Measurements from ENCODE around the gene CDH6. TPM values are rescaled to one million over a fixed set of nuclear protein-coding genes. Genes with fewer than 3 reads are reported as not detected.

Gene CDH6
- total RNA-seq, 1 donor from 2014 or later, result 127 TPM

DNA sequence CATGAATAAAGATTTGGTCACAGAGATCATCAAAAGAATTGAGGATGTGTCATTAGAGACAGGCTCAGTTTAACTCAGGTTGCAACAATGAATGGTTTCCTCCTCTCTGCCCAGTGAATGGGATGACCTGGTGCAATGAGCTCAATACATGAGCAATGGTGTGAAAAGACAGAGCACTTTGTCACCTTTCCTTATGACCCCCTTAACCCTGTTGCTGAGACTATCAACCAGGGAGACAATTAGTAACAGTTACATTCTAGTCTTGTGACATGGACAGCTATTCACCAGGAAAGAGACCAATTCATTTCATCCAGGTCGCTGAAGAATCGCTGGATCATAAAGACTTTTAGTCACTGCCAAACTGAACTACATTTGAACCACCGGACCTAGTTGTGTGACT lies 19.9 kb upstream of the CDH6 start:
- Mint-ChIP-seq H3K27ac (no peak overlapping the region), H3K4me3 (no peak overlapping the region), H3K27me3 (peaks cover 5% of the 10 kb centered on the region), H3K4me1 (ENCODE audit: unreplicated experiment) (no peaks in the 10 kb centered on the region), H3K36me3 (no peaks in the 10 kb centered on the region), H3K9me3 (peaks cover 5% of the 10 kb centered on the region)
- DNase-seq (ENCODE audit: extremely low spot score, unreplicated experiment), result no peak
- TF ChIP-seq, protein P1, sequence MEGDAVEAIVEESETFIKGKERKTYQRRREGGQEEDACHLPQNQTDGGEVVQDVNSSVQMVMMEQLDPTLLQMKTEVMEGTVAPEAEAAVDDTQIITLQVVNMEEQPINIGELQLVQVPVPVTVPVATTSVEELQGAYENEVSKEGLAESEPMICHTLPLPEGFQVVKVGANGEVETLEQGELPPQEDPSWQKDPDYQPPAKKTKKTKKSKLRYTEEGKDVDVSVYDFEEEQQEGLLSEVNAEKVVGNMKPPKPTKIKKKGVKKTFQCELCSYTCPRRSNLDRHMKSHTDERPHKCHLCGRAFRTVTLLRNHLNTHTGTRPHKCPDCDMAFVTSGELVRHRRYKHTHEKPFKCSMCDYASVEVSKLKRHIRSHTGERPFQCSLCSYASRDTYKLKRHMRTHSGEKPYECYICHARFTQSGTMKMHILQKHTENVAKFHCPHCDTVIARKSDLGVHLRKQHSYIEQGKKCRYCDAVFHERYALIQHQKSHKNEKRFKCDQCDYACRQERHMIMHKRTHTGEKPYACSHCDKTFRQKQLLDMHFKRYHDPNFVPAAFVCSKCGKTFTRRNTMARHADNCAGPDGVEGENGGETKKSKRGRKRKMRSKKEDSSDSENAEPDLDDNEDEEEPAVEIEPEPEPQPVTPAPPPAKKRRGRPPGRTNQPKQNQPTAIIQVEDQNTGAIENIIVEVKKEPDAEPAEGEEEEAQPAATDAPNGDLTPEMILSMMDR (conservative IDR thresholded peaks at IDR 0.05), result no peak

DNA sequence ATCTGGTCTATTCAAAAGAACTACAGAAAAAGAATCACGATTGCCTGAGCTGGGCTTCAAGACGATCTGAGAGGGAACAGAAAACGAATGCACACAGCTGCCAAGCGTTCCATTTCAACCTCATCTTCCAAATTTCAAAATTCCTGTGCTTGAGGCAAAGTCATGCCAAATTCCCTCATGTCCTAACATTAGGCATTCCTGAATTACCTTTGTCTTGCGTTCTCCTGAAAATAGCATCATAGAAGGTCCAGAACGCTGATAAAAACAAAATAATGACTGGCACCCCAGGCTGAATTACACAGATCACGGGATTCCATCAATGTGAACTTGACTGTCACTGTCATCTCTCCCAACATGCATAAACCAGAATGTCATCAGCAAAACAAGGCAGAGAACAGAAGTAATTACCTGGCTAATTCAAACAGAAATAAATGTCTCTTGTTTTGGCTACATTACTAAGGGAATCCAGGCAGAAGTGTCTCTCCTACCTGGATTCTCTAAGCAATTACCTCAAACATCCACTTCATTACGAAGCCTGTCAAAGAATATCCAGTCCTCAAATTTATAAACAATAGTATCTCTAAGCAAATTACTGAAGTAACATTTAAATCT lies 12.0 kb upstream of the CDH6 start:
- Mint-ChIP-seq H3K4me3 (no peak overlapping the region), H3K27ac (no peak overlapping the region), H3K27me3 (peaks cover 17% of the 10 kb centered on the region), H3K4me1 (ENCODE audit: unreplicated experiment) (no peaks in the 10 kb centered on the region), H3K9me3 (peaks cover 5% of the 10 kb centered on the region), H3K36me3 (no peaks in the 10 kb centered on the region)
- no peak for DNase-seq (ENCODE audit: extremely low spot score, unreplicated experiment)
- TF ChIP-seq, protein P1 (conservative IDR thresholded peaks at IDR 0.05), result no peak

- TF ChIP-seq, protein P1 (conservative IDR thresholded peaks at IDR 0.05), result no peak
- Mint-ChIP-seq H3K27me3 (peaks cover 21% of the 10 kb centered on the region), H3K9me3 (peaks cover 5% of the 10 kb centered on the region), H3K4me1 (ENCODE audit: unreplicated experiment) (no peaks in the 10 kb centered on the region), H3K27ac (no peak overlapping the region), H3K4me3 (no peak overlapping the region), H3K36me3 (no peaks in the 10 kb centered on the region)
- no peak for DNase-seq (ENCODE audit: extremely low spot score, unreplicated experiment)
Measured at GRCh38 chr5:31182136-31182535, 11.3 kb upstream of the CDH6 start.

DNA sequence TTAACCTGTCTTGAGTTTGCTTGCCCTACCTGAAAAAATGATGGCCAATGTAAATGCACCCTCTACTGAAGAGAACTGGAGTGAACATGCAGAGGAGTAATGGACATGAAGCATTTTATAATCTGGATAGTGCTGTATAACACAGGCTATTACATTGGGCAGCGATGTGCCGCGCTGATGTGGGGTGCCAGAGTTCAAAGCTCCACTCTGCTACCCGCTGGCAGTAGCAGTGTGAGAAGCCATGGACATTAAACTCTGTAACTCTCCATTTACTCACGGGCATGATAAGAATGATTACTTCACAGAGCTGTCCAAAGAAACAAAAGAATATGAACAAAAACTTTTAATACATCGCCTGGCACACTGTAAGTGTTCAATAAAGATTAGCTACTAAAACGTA lies 7.5 kb upstream of the CDH6 start:
- TF ChIP-seq, protein P1 (conservative IDR thresholded peaks at IDR 0.05), result no peak
- no peak overlapping the region for H3K4me3 Mint-ChIP-seq
- H3K4me1 Mint-ChIP-seq (ENCODE audit: unreplicated experiment), result no peaks in the 10 kb centered on the region
- H3K36me3 Mint-ChIP-seq, result no peaks in the 10 kb centered on the region
- H3K27me3 Mint-ChIP-seq, result peaks cover 24% of the 10 kb centered on the region
- no peaks in the 10 kb centered on the region for H3K9me3 Mint-ChIP-seq
- H3K27ac Mint-ChIP-seq, result no peak overlapping the region
- no peak for DNase-seq (ENCODE audit: extremely low spot score, unreplicated experiment)

DNA sequence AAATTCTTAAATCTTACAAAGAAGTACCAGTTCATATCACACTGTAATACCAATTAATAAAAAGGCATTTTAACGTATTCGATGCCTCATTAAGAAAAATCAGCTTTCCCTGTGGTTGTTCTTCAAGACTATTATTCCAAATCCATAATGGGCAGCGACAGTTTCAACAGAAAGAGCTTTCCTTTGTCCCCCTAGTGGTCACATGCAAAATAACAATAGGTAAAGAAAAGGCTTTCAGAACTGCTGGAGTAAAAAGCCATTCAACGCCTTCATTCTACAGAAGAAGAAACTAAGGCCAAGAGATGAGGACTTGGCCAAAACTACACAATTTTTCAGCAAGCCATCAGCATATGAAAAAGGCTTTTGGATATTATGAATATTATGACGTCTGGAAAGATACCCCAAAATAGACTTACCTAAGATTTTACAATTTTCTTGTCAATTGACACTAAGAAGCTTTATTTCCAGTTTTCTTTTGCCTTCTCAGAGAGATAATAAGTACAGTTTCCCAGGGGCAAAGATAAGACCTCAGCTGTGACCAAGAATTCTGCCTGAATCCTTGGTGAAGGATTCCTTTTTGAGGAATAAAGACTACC lies 6.7 kb upstream of the CDH6 start:
- Mint-ChIP-seq H3K36me3 (no peaks in the 10 kb centered on the region), H3K27me3 (peaks cover 31% of the 10 kb centered on the region), H3K4me1 (ENCODE audit: unreplicated experiment) (no peaks in the 10 kb centered on the region), H3K4me3 (no peak overlapping the region), H3K27ac (no peak overlapping the region), H3K9me3 (no peaks in the 10 kb centered on the region)
- TF ChIP-seq, protein P1 (conservative IDR thresholded peaks at IDR 0.05), result peak; percentile 92
- no peak for DNase-seq (ENCODE audit: extremely low spot score, unreplicated experiment)
